HepG2 (cell line): ENCODE measurements around the gene CFAP91. TPM values are rescaled to one million over a fixed set of nuclear protein-coding genes. Genes with fewer than 3 reads are reported as not detected.

Source experiments
- HCFC1 ChIP-seq: fragments of 150-350 bp; IDR thresholded peaks from 2 replicates; pipeline ENCODE4 v1.6.1; 2014; ENCODE audit warnings: low read depth, low read length
- HNF1A ChIP-seq, 2 experiments: sonication (generic) in 1 of 2; formaldehyde crosslinking in 1 of 2; IDR thresholded peaks; 2 replicates each; pipeline versions ENCODE4 v1.4.0 to v1.6.1; 2016 to 2020; ENCODE audit warnings: borderline replicate concordance in 1 of 2, low read depth in 1 of 2, mild to moderate bottlenecking in 1 of 2, missing genetic modification reagents in 1 of 2
- HNRNPK ChIP-seq: fragments of 200-400 bp; formaldehyde crosslinking; IDR thresholded peaks from 2 replicates; pipeline ENCODE4 v1.6.1; 2018; ENCODE audit warnings: low read length, low read depth, moderate library complexity, mild to moderate bottlenecking; ENCODE audit not compliant: poor library complexity, severe bottlenecking
- LCORL ChIP-seq, 2 experiments: fragments of 450-650 bp in 1 of 2; sonication (generic) in 1 of 2; formaldehyde crosslinking in 1 of 2; IDR thresholded peaks; 2 replicates each; pipeline versions ENCODE4 v1.5.0 to v1.6.1; 2017 to 2020; ENCODE audit warnings: antibody characterized with exemption in 1 of 2, missing genetic modification reagents in 1 of 2
- NFAT5 ChIP-seq: sonication (generic); formaldehyde crosslinking; IDR thresholded peaks from 2 replicates; pipeline ENCODE4 v1.4.0; 2020; ENCODE audit warnings: missing genetic modification reagents
- THAP7 ChIP-seq: sonication (generic); formaldehyde crosslinking; IDR thresholded peaks from 2 replicates; pipeline ENCODE4 v1.8.1; 2023; ENCODE audit warnings: mild to moderate bottlenecking, missing genetic modification reagents
- ZNF430 ChIP-seq: sonication (generic); formaldehyde crosslinking; IDR thresholded peaks from 2 replicates; pipeline ENCODE4 v1.9.0; 2021; ENCODE audit warnings: mild to moderate bottlenecking, missing genetic modification reagents
- ZNF777 ChIP-seq: sonication (generic); formaldehyde crosslinking; IDR thresholded peaks from 2 replicates; pipeline ENCODE4 v1.4.0; 2020; ENCODE audit warnings: missing genetic modification reagents
- polyA plus RNA-seq, 8 experiments: library from polyadenylated mRNA; depleted of rRNA in 3 of 8; stranded (reverse) in 7 of 8; unstranded in 1 of 8; fragments of >200 nt; fragmentation: Illumina TruSeq in 4 of 8; extraction: Trizol in 4 of 8; gene quantifications; 2 replicates each; pipeline versions ENCODE4 v1.2.1 to v1.2.3, GENCODE V29; 2011 to 2016; ENCODE audit warnings: low read depth in 4 of 8, missing spikeins in 1 of 8, mixed read lengths in 1 of 8; ENCODE audit not compliant: insufficient read depth in 1 of 8
- total RNA-seq, 5 experiments: library from RNA; depleted of rRNA; stranded (reverse); fragments of >200 nt; fragmentation: Illumina TruSeq; extraction: Trizol; gene quantifications; 2 replicates each; pipeline ENCODE4 v1.2.3, GENCODE V29; 2016; ENCODE audit warnings: low read depth in 1 of 5

CFAP91 gene
- total and polyA plus RNA-seq, 2 of the 13 experiments (the other 11 are each of a cell fraction or from before 2014, with no cell fraction given): not detected

- TF ChIP-seq NFAT5 (CRISPR knock-in tag): no peak
- TF ChIP-seq HCFC1: peak; percentile 42; the same call in 1 of the 2 replicates
- TF ChIP-seq ZNF777 (CRISPR knock-in tag): 0 out of 2 replicates have a peak, but pooled peaks have one; percentile 28
- peak; percentile 32; the same call in 1 of the 2 replicates for TF ChIP-seq LCORL (IDR thresholded peaks at IDR 0.05)
- no peak; the same call in none of the 2 replicates for TF ChIP-seq LCORL (CRISPR knock-in tag; IDR thresholded peaks at IDR 0.05)
- peak; percentile 97 for TF ChIP-seq HNRNPK
- peak; percentile 51; the same call in 1 of the 2 replicates for TF ChIP-seq THAP7
- no peak for TF ChIP-seq HNF1A (IDR thresholded peaks at IDR 0.05; ENCODE audit: low read depth)
- TF ChIP-seq HNF1A (CRISPR knock-in tag; IDR thresholded peaks at IDR 0.05; ENCODE audit: borderline replicate concordance): peak; percentile 29; the same call in 1 of the 2 replicates
- TF ChIP-seq ZNF430 (CRISPR knock-in tag): 0 out of 2 replicates have a peak, but pooled peaks have one; percentile 34
These were observed 25.8 kb upstream of the CFAP91 start, which contains the start of gene COX17 (continued) for GRCh38 chr3:119676771-119677640.
